Esophagus muscularis mucosa (tissue), 4 donors: ENCODE results near the gene ITPR2. TPM values are rescaled to one million over a fixed set of nuclear protein-coding genes. Genes with fewer than 3 reads are reported as not detected.

Source experiments
- DNase-seq: peaks from one replicate; pipeline ENCODE4 v3.0.0-alpha.2; 2017; ENCODE audit errors: extremely low spot score
- H3K27ac ChIP-seq, 4 donors: fragments of 200-600 bp; sonication (generic); replicated peaks in 1 of 4; 1 replicate in 3 of 4; 2 replicates in 1 of 4; pipeline ENCODE4 v1.5.1; 2016 to 2019; ENCODE audit warnings: mild to moderate bottlenecking in 1 of 4
- H3K27me3 ChIP-seq, 4 donors: fragments of 200-600 bp; sonication (generic); one replicate each; pipeline versions ENCODE4 v1.5.1 to v1.6.0; 2016 to 2019
- H3K36me3 ChIP-seq, 4 donors: fragments of 200-600 bp; sonication (generic); one replicate each; pipeline ENCODE4 v1.5.1; 2016 to 2019
- H3K4me1 ChIP-seq, 4 donors: fragments of 200-600 bp; sonication (generic); one replicate each; pipeline ENCODE4 v1.5.1; 2016 to 2019
- H3K4me3 ChIP-seq, 4 donors: fragments of 200-600 bp; sonication (generic); 1 replicate in 2 of 4; 2 replicates in 2 of 4; pipeline ENCODE4 v1.5.1; 2016 to 2019; ENCODE audit warnings: mild to moderate bottlenecking in 4 of 4, moderate library complexity in 1 of 4
- H3K9me3 ChIP-seq, 4 donors: fragments of 200-600 bp; sonication (generic); 1 replicate in 3 of 4; 2 replicates in 1 of 4; pipeline ENCODE4 v1.5.1; 2016 to 2019
- CTCF ChIP-seq, 3 experiments: fragments of 200-600 bp in 2 of 3; fragments of 450-650 bp in 1 of 3; sonication (generic) in 2 of 3; IDR thresholded peaks; one replicate each; pipeline ENCODE4 v1.5.1; 2017 to 2019; ENCODE audit warnings: antibody characterized with exemption in 3 of 3, mild to moderate bottlenecking in 2 of 3, moderate library complexity in 1 of 3
- EP300 ChIP-seq: sonication (generic); formaldehyde crosslinking; IDR thresholded peaks from one replicate; pipeline ENCODE4 v1.6.1; 2017; ENCODE audit warnings: antibody characterized with exemption
- POLR2A ChIP-seq: fragments of 450-650 bp; IDR thresholded peaks from one replicate; pipeline ENCODE4 v1.6.1; 2017; ENCODE audit warnings: antibody characterized with exemption, moderate library complexity, mild to moderate bottlenecking, low read depth
- POLR2AphosphoS5 ChIP-seq, 2 donors: sonication (generic); formaldehyde crosslinking; IDR thresholded peaks; one replicate each; pipeline ENCODE4 v1.6.1; 2017; ENCODE audit warnings: antibody characterized with exemption in 2 of 2
- WGBS: methylation state at CpG from one replicate; pipeline ENCODE4 v1.1.5; 2018; 5-methylcytosine and 5-hydroxymethylcytosine counted together
- intact Hi-C: fragments of 100-400 bp; cut with DNase I; formaldehyde crosslinking; loops from one replicate; pipeline ENCODE4 v1.15.1; 2023
- total RNA-seq, 4 donors: library from RNA; depleted of rRNA; stranded (reverse); fragments of >200 nt; gene quantifications; one replicate each; pipeline versions ENCODE4 v1.1.0 to v1.2.1, GENCODE V29; 2016

ITPR2 gene
- total RNA-seq, 4 donors from 2014 or later = 23.7 to 26.6 (median 25.4) TPM

GRCh38 chr12:26373606-26374495 is 459.1 kb downstream of the ITPR2 start:
- TF ChIP-seq POLR2A = no peak
- no peak for TF ChIP-seq CTCF (IDR thresholded peaks at IDR 0.05)
- no peak for TF ChIP-seq EP300
- no peak for TF ChIP-seq POLR2AphosphoS5 (IDR thresholded peaks at IDR 0.05)
- Histone ChIP-seq H3K4me3 (no peak overlapping the region), H3K27me3 (no peaks in the 10 kb centered on the region), H3K9me3 (no peaks in the 10 kb centered on the region), H3K36me3 (no peaks in the 10 kb centered on the region), H3K4me1 (peaks cover 0 to 8% (median 3%) of the 10 kb centered on the region in 4 donors), H3K27ac (no peak overlapping the region)
- intact Hi-C loops = no loop called here
- DNase-seq = no peak
- 97% methylated on average over 7 of the region's 7 CpGs for WGBS

- 92% methylated on average over 6 of the region's 6 CpGs for WGBS
- Histone ChIP-seq H3K4me3 (no peak overlapping the region), H3K27me3 (no peaks in the 10 kb centered on the region), H3K9me3 (no peaks in the 10 kb centered on the region), H3K4me1 (peaks cover 0 to 8% (median 0%) of the 10 kb centered on the region in 4 donors), H3K36me3 (no peaks in the 10 kb centered on the region), H3K27ac (no peak overlapping the region)
- DNase-seq = no peak
- intact Hi-C loops = no loop called here
- no peak for TF ChIP-seq POLR2AphosphoS5 (IDR thresholded peaks at IDR 0.05)
- no peak for TF ChIP-seq EP300
- TF ChIP-seq CTCF (IDR thresholded peaks at IDR 0.05) = no peak
- TF ChIP-seq POLR2A = no peak
Measured at GRCh38 chr12:26372866-26373265, 460.1 kb downstream of the ITPR2 start.

- H3K9me3 ChIP-seq = no peaks in the 10 kb centered on the region
- WGBS = 92% methylated on average over 2 of the region's 2 CpGs
- H3K4me1 ChIP-seq = peaks cover 0 to 8% (median 0%) of the 10 kb centered on the region in 4 donors
- TF ChIP-seq CTCF (IDR thresholded peaks at IDR 0.05) (no peak), POLR2AphosphoS5 (IDR thresholded peaks at IDR 0.05) (no peak), EP300 (no peak), POLR2A (no peak)
- H3K36me3 ChIP-seq = no peaks in the 10 kb centered on the region
- no peaks in the 10 kb centered on the region for H3K27me3 ChIP-seq
- no peak overlapping the region for H3K27ac ChIP-seq
- intact Hi-C loops = no loop called here
- DNase-seq = no peak
- H3K4me3 ChIP-seq = no peak overlapping the region
Measured at GRCh38 chr12:26370098-26370497, 462.9 kb downstream of the ITPR2 start.

GRCh38 chr12:26369588-26369987 is 463.4 kb downstream of the ITPR2 start:
- intact Hi-C loops = no loop called here
- no peaks in the 10 kb centered on the region for H3K27me3 ChIP-seq
- H3K4me3 ChIP-seq = no peak overlapping the region
- H3K9me3 ChIP-seq = no peaks in the 10 kb centered on the region
- WGBS = 68% methylated on average over 4 of the region's 4 CpGs
- H3K27ac ChIP-seq = no peak overlapping the region
- no peak for DNase-seq
- H3K4me1 ChIP-seq = peaks cover 0 to 8% (median 0%) of the 10 kb centered on the region in 4 donors
- H3K36me3 ChIP-seq = no peaks in the 10 kb centered on the region
- TF ChIP-seq EP300 (no peak), POLR2A (no peak)

- Histone ChIP-seq H3K27me3 (no peaks in the 10 kb centered on the region), H3K9me3 (no peaks in the 10 kb centered on the region), H3K4me1 (peaks cover 0 to 8% (median 0%) of the 10 kb centered on the region in 4 donors), H3K4me3 (no peak overlapping the region), H3K36me3 (no peaks in the 10 kb centered on the region), H3K27ac (no peak overlapping the region)
- no peak for DNase-seq
- intact Hi-C loops = no loop called here
- WGBS = 88% methylated on average over 1 of the region's 1 CpG
- TF ChIP-seq CTCF (IDR thresholded peaks at IDR 0.05) = no peak
- TF ChIP-seq POLR2A = no peak
- TF ChIP-seq POLR2AphosphoS5 (IDR thresholded peaks at IDR 0.05) = no peak
- TF ChIP-seq EP300 = no peak
Measured at GRCh38 chr12:26367991-26368730, 464.8 kb downstream of the ITPR2 start.
